Stimulated activated CD4-positive, alpha-beta T cell treated with anti-CD3 and anti-CD28 coated beads, Interleukin-2, amount 100 ng/mL, for 4 hours (primary cell): Measurements from ENCODE around the gene CCR5AS.
"Not testable (repeated sequence)": the region's sequence is repeated elsewhere in the genome, so short reads cannot be mapped to it uniquely, and the experiment has no call there.

Experiments
- DNase-seq: peaks from one replicate; pipeline ENCODE4 v3.0.0-alpha.2; 2020; ENCODE audit warnings: low read depth

The CCR5AS gene

DNA sequence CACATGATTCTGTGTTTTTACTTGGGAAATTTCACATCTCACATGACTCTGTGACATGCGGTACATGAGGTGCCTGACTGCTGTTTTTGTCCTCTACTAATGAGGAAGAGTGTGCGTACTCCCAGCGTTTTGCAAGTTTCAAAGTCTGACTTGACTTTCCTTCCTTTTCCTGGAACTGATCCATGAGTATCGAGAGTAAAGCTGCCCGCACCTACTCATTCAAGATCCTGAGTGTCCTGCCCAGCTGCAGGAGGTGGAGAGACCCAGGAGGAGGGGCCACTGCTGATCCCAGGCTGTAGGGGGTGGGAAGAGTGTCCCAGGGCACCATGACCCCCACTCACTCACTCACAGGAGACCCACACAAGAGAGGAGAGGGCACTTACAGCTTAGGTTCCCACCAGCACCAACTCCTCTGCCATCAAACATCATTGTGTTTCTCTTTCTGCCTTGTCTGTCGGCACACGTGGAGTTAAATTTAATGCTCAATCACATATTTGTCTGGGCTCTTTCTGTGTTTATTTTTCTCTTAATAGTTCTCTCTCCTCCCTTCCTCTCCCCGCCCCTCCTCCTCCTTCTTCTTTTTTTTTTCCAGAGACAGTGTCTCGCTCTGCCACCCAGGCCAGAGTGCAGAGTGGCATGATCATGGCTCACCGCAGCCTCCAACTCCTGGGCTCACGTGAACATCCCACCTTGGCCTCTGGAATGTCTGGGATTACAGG lies 1.4 kb downstream of the CCR5AS start:
- no peak for DNase-seq

DNA sequence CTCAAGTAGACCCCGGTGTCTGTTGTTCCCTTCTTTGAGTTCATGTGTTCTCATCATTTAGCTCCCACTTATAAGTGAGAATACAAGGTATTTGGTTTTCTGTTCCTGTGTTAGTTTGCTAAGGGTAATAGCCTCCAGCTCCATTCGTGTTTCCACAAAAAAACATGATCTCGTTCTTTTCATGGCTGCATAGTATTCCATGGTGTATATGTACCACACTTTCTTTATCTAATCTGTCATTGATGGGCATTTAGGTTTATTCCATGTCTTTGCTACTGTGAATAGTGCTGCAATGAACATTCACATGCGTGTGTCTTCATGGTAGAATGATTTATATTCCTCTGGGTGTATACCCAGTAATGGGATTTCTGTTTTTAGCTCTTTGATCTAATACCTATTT lies 4.0 kb downstream of the CCR5AS start:
- not testable (repeated sequence) for DNase-seq

DNA sequence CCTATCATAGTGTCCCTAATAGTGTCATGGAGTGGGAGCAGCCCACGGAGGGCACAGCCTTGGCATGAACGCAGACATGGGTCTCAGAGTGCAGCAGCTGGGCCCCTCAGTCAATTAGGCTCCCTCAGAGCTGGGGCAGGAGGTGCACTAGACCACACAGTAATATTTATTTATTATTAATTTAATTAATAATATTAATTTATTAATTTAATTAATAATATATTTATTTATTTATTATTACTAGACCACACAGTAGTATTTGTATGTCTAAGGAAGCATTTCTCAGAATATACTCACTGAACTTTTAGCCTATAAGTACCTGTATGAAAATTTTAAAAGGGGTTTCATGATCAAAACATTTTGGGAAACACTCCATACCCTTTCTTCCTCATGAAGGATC lies 5.3 kb downstream of the CCR5AS start:
- DNase-seq = no peak

DNA sequence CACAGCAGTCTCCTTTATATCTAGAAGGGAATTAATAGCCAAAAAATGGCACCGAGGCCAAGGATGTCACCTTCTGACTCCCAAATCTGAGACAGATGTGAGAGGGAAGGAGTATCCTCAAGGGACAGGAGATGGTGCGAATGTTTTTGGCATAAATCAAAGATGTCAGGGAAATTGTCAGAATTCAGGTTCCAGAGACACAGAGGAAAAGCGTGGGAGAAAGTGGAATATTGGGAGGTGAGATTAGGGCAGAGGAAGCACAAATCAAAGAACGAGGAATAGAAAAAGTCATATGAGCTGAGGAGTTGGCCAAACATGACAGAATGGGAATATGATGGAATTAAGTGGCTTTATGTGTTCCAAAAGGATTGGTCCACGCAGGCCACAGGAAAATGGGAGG lies 6.0 kb downstream of the CCR5AS start:
- DNase-seq = no peak

DNA sequence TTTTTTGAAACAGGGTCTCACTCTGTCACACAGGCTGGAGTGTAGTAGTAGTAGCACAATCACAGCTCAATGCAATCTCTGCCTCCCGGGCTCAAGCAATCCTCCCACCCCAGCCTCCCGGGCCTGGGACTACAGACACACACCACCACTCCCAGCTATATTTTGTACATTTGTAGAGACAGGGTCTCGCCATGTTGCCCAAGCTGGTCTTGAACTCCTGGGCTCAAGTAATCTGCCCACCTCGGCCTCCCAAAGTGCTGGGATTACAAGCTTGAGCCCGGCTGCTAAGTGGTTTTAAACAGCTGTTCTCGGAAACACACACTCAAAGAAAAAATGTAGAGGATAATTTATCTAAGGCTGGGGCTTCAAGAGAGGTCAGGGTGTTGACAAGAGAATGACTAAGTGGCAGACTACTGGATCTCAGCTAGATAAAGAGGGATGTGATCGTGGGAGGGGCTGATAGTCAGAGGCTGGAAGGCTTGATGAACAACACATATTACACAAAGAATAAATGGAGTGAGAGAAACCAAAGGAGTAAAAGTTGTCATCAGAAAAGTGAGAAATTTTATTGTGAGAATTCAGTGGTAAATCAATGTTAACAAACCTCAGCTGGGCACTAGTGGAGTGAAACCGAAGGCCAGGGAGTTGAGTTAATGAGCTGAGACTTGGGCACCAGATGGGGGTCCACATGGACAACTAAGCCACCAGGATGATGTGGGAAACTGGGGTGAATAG lies 6.7 kb downstream of the CCR5AS start:
- no peak for DNase-seq

DNA sequence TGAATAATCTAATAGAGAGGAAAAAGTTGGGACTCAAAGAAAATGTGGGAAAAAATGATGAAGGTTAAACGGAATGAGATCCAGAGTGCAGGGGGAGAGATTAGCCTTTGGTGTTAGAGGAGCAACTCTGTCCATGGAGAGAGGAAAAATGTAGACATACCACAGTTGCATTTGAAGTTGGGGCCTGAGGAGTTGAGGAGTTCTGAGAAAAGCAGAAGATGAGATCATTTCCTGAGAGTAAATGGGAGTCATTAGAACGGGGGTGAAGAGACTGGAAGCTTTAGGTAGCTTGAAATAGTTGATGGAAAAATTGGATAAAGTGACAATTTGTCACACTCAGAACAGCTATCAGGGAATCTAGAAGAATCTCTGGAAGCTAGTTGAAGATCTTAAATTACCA lies 7.3 kb downstream of the CCR5AS start:
- DNase-seq = no peak

DNA sequence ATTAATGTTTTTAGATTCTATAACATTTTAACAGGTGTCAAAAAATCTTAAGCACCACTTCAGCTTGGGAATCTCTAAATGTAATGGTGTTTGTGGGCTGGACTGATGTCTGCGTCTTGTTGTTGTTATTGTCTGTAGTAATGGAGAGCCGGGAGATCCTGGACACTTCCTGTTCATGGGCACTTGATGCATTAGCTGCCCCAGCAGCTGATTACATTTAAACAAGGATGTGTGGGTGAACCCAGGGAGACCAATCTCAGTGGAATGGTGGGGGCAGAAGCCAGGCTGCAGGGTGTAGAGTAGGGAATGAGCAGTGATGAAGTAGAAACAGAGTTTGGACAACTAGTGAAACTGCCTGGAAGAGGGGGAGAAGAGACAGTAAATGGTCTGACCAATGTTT lies 7.8 kb downstream of the CCR5AS start:
- no peak for DNase-seq

DNA sequence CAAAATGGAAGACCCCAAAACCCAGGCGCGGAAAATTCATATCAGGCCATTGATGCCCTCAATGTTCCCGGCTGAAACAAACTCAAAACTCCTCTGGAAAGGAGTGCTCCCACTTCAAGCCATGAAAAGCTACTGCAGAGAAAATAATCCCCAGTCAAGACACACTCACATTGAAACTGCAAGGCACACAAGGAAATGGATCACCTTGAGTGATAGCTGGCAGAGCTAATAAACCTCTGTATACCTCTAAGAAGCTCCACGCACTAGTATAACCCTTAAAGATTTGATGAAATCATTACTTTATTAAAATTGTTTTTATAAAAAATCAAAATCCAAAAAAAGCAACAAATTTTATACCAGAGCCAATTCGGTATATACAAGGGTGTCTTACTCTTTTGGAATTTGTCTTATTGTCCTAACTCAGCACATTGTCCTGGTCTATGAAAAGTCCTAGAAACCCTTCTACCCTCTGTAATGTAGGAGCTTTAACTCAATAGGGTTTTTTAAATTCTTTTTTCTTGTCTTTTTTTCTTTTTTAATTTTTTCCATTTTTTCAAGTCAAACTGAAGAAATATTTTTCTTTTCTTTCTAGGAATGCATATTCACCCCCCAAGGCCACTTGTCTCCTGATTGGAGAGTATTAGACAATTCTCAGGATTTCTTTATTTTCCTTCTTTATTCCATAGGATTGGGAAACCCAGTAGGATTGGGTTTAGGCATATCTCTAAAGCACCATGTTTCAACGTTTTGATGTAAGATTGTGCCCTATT lies 8.5 kb downstream of the CCR5AS start:
- no peak for DNase-seq

DNA sequence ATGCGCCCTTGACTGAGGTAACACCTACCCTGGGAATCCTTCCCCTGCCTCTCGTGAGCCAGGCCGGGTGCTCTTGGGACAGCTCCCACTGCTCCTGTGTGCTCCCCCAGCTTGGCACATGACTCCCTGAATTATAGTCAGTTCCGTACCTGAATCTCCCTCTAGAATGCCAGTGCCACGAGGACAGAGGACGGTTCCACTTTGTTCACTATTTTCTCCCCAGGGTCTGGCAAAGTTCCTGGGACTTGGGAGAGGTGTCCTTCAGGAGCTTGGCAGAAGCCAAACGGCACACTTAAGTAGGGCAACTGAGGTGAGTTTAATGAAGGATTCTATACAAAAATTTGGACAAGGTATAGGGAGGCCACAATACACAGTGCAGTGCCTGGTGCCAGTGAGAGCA lies 9.8 kb downstream of the CCR5AS start:
- no peak for DNase-seq

DNA sequence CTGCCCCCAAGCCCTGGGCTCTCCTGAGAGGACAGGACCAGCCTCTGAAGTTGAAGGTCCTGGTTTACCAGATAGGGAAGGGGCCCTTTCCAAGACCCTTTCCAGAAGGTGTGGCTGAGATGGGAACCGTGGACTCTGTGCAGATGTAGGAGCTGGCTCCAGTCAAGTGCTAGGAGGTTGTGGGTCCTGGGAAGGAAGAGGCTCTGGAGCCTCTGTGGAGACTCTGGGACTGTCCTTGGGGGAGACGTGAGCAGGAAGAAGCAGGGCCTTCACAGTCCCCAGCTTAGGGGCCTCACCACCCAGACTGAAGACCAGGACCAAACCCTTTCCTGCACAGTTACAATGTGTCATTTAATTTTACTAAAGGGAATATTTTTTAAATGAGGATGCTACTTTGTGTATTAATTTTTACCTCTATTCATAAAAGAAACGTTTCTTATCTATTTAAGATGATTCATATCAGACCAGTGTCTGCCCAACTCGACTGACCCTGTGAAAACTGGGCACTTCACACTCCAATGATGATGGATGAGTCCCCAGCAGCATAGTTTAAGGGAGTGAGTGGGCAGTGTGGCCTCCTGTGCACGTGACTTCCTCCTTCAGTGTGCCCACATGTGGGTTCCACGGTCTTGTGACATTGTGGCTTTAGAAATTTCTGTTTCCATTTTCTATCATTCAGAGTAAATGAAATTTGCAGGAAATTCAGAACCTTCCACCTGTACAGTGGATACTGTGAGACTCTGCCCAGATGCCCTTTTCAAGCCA lies 10.9 kb downstream of the CCR5AS start:
- no peak for DNase-seq

DNA sequence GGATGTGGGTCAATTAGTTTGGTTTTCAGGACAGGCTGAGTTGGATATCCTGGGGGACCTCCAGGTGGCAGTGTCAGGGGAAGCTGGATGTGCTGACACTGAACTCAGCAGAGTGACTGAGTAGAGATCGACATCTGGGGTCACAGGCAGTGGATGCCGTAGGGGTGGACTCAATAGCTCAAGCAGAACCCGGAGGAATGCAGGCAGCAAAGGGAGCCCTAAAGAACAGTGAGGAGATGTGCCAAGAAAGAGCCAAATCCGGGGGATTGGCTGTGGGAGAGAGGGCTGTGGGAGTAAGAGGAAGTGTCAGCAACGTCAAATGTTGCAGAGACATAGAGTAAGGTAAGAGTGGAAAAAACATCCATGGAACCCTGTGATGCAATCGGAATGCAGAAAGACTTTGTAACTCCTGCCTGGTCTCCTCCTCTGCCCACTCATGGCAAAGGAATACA lies 11.6 kb downstream of the CCR5AS start:
- no peak for DNase-seq

DNA sequence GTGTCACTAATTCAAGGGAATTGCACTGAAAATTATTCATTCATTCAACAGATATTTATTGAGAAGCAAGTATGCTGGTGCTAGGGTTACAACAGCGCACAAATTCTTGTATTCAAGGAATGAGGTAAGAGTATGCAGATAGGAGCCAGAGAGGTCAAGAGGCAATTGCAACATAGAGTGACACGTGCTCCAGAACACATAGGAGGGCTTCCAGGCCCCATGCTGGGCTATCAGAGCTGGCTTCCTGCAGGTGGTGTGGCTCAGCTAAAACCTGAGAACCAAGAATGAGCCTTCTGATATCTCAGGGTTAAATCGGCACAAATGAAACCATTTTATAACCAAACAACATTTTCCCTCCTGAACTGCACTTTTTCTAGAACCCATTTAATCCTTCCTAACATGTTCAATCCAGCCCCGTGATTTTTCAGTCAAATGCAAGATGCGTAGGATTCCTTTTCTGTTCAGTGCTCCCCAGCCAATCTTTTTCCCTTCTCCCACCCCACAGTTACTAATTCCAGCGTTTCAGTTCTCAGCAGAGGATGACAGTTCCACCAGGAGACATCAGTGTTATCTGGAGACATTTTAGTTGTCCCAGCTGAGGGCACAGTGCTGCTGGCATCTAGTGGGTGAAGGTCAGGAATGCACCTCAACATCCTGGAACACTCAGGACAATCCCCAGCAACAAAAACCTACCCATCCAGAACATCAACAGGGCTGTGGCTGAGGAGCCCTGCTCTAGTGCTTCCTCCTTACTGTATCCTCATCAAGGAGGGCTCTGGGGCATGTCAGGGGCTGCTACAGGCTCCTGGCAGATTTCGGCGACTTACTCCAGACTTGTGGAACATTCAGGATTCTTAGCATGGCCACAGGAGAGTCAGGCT lies 13.1 kb downstream of the CCR5AS start:
- no peak for DNase-seq

DNA sequence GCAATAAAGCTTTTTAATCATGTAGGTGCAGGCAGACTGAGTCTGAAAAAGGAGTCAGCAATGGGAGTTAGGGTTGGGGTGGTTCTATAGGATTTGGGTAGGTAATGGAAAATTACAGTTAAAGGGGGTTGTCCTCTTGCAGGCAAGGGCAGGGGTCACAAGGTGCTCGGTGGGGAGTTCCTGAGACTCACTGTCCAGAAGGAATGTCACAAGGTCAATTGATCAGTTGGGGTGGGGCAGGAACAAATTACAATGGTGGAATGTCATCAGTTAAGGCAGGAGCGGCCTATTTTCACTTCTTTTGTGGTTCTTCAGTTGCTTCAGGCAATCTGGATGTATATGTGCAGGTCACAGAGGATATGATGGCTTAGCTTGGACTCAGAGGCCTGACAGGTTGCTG lies 13.9 kb downstream of the CCR5AS start:
- no peak for DNase-seq

DNA sequence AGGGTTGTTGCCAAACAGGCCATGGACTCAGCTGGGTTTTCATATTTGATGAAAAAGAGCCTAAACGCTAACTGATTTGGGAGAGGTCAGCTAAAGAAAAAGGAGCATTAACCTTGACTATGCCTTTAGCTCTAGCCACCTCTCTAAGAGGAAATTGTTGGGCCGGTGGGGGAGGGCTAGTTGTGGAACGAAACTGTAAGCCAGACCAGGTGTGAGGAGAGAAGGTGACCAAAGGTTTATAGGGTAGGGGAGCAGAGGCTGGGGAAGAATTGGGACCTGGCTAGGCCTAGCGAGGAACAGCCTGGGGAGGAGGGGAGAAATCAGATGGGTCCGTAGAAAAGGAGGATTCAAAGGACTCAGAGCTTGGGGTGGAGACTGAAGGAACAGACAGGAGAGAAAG lies 15.3 kb downstream of the CCR5AS start:
- not testable (repeated sequence) for DNase-seq

DNA sequence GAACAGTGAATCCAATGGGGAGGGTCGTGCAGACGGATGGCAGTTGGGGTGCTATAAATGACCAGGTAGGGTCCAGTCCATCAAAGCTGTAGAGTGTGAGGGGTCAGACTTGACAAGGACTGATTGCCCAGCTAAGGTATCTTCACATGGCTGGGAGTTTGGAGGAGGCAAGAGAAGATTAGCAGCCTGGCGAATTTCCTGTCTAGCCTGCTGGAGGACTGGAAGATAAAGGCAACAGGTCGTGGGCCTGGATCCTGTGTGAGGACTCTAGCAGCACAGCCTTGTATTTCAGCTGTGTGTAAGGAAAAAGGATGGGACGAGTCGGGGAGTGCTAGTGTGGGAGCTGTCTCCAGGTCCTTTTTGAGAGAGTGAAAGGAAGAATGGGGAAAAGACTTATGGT lies 17.6 kb downstream of the CCR5AS start:
- no peak for DNase-seq

DNA sequence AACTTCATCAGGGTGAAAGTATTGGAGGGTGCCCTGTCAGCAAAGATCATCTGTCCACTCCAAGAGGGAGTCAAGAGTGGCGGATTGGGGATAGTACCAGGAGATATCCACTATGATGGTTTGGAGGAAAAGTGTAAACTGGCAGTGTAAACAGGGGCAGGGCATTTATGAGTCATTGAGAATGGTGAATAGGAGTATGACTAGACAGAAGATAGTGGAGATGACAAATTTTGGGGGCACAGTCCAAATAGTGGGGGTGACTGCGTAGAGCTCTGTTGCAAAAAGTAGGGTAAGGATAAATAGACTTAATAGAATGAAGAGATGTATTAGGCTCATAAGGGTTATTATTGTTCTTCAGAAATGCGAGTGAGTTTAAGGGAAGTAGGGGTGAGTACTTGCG lies 18.0 kb downstream of the CCR5AS start:
- not testable (repeated sequence) for DNase-seq

DNA sequence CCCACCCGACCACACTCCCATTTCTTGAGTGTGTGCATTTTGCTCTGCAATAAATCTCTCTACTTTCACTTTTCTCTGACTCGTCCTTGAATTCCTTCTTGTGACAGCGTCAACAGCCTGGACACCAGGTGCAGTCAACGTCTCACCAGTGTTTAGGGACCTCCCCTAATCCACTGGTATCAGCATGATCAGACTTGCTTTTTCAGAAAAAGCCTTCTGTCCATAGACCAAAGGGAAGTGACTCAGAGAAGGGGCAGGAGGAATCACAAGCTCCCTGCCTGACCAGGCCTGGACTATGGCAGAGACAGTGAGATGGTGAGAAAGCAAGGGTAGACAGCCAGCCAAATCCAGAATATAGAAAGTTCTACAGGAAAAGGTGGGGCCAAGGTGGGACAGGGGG lies 20.7 kb downstream of the CCR5AS start:
- DNase-seq = no peak

DNA sequence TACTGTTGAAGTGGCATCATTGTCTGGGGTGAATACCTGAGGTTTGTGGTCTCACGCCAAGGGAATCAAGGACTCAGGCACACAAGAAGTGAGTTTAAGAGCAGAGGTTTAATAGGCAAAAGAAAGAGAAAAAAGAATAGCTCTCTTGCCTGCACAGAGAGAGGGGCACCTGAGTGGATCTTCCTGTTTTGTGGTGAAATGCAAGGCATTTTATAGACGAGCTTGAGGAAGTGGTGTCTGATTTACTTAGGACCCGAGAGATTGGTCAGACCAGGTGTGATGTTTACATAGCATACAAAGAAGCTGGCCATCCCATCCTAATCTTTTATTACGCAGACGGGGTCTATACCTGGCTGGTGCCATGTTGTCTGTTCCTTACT lies 22.9 kb downstream of the CCR5AS start:
- no peak for DNase-seq

DNA sequence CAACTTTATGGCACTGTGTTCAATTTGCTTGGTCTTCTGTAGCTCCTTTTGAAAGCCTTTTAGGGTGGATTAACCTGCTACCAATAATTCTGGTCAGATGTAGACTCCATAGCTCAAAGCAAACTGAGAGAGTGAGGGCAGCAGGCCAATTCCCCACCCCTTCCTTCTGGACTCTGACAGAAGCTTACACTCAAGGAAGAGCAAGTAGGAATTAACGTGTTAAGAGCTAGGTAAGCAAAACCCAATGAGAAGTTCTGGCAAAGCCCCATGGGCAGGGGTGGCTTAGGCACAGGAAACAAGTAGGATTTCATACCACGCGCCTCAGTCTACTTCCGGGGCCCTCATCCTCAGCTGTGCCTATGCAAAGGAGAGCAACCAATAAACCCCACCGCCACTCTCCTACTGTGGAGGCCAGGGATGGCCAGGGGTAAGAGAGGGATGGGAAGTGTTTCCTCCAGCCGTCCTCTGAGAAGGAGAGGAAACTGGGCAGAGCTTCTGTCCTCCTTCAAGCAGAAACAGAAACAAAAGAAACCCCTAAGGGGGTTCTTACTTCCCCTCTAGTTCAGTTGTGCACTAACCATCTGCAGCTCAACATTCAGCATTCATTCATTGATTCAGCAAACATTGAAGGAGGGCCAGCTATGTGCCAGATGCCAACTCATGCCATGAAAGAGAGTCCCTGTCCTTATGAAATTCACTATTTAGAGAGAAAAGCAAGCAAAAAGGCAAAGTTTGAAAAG lies 23.5 kb downstream of the CCR5AS start:
- DNase-seq = no peak

DNA sequence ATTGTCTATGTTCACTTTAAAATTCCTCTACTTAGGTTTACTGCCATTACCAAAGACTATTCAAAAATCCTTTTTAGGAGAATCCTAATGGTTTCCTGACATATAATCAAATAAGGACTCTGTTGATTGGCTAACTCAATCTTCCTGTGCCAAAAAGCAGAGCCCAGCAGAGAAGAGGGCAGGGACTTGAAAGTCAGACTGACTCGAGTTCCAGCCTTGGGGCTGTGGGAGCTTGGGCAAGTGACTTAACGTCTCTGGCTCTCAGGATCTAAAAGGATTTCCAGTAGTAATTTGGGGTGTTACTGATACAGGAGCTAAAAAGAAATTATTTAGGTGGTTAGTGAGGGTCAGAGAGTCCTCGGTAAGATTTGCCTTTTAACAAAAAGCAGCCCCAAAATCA lies 25.2 kb downstream of the CCR5AS start:
- DNase-seq = no peak
